Glomerular visceral epithelial cell (primary cell): ENCODE measurements around the gene CARMIL3.

Experiments used
- DNase-seq: peaks from one replicate; pipeline ENCODE4 v3.0.0-alpha.2; 2016; ENCODE audit errors: extremely low spot score

CARMIL3 gene

GRCh38 chr14:24114532-24115421 is 63.0 kb downstream of the CARMIL3 start, which contains the start of the genes DCAF11 and NRL:
DCAF11 (plus strand) TSS chr14:24114777; CDS start chr14:24115595, 818 bp downstream.
NRL (minus strand) TSS chr14:24114949; CDS start chr14:24082848, 32,101 bp downstream.
- peak; percentile 100 for DNase-seq

- no peak for DNase-seq
Measured at GRCh38 chr14:24115422-24116127, 63.8 kb downstream of the CARMIL3 start.

- DNase-seq, result no peak
Measured at GRCh38 chr14:24116128-24116814, 64.5 kb downstream of the CARMIL3 start.

GRCh38 chr14:24117179-24117578 is 65.4 kb downstream of the CARMIL3 start:
- no peak for DNase-seq
